HUDEP-2 (cell line): Measurements from ENCODE around the gene BRD8.

Source experiments
- DNase-seq, 76 experiments: peaks; one replicate each; lab custom pipeline; 2025; ENCODE audit not compliant: unreplicated experiment in 76 of 76; lab: John Stamatoyannopoulos, UW

BRD8 gene

GRCh38 chr5:138103319-138103637 lies 75.2 kb downstream of the BRD8 start:
- no peak for DNase-seq

- DNase-seq = no peak
These were observed 75.7 kb downstream of the BRD8 start for GRCh38 chr5:138102454-138103318.

GRCh38 chr5:138096997-138097828 lies 81.2 kb downstream of the BRD8 start:
- DNase-seq = no peak

GRCh38 chr5:138096363-138096762 lies 82.1 kb downstream of the BRD8 start:
- no peak for DNase-seq

GRCh38 chr5:138095100-138095907 lies 83.1 kb downstream of the BRD8 start:
- no peak for DNase-seq

- no peak for DNase-seq
These were observed 85.4 kb downstream of the BRD8 start for GRCh38 chr5:138093036-138093435.

- DNase-seq = no peak
These were observed 86.1 kb downstream of the BRD8 start for GRCh38 chr5:138092301-138092700.

GRCh38 chr5:138091685-138092084 lies 86.7 kb downstream of the BRD8 start:
- DNase-seq = no peak
